GM18517 (cell line): ENCODE results near the gene VSX2.

Experiments used
- ATAC-seq: cut with Tn5 transposase; IDR thresholded peaks from one replicate; pipeline ENCODE4 v1.9.1; 2021; ENCODE audit warnings: mild to moderate bottlenecking, moderate library complexity; ENCODE audit not compliant: unreplicated experiment

VSX2 gene

GRCh38 chr14:74221741-74222140 is 17.5 kb upstream of the VSX2 start:
- ATAC-seq, result no peak

DNA sequence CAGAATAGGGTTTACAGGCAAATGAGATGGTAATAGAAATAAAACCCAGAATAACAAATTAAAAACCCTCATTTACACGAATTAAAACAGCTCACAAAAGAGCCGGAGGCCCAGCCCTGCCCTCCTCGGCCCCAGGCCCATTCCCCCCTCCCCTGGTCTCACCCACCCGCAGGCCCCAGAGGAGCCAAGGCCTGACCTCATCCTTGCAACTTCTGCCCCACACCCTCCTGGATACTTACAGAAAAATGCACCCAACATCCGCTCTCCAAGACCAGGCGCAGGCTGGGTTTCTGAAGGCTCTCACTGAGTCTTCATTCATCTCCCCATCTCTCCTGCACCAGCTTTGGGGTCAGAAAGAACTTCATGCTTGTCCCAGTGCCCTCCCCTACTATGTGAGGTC is 16.2 kb upstream of the VSX2 start:
- ATAC-seq, result no peak

DNA sequence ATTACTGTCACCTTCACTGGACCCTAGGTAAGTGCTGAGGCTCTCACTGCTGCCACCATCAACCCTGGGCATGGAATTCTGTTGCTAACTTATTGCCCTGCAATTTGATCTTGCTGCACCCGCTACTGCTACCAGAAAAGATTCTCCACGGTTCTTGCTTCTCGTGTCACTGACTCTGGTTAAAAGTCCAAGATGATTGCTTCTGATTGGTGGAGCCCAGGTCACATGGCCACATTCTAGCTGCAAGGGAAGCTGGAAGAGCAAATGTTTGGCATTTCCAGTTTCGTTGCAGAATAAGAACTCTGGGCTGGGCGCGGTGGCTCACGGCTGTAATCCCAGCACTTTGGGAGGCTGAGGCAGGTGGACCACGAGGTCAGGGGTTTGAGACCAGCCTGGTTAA is 7.5 kb upstream of the VSX2 start:
- ATAC-seq, result no peak

- ATAC-seq, result no peak
Observed at GRCh38 chr14:74235017-74235416, 4.2 kb upstream of the VSX2 start.

DNA sequence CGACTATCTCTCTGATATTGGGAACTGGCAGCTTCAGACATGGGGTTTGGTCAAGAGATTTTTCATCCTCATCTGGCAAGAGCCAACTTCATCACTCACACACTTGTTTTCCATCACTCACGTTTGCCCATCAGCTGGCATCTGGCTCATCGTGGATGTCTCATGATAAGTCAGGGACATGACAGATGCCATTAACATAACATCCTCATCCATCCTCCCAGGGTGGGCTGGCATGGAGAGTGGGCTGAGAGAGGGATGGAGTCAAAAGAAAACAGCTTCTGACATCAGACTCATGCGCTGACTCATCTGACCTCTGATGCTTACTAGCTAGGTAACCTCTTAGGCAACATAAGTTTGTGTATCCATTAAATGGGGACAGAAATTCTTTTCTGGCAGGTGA is 1.8 kb upstream of the VSX2 start:
- no peak for ATAC-seq

DNA sequence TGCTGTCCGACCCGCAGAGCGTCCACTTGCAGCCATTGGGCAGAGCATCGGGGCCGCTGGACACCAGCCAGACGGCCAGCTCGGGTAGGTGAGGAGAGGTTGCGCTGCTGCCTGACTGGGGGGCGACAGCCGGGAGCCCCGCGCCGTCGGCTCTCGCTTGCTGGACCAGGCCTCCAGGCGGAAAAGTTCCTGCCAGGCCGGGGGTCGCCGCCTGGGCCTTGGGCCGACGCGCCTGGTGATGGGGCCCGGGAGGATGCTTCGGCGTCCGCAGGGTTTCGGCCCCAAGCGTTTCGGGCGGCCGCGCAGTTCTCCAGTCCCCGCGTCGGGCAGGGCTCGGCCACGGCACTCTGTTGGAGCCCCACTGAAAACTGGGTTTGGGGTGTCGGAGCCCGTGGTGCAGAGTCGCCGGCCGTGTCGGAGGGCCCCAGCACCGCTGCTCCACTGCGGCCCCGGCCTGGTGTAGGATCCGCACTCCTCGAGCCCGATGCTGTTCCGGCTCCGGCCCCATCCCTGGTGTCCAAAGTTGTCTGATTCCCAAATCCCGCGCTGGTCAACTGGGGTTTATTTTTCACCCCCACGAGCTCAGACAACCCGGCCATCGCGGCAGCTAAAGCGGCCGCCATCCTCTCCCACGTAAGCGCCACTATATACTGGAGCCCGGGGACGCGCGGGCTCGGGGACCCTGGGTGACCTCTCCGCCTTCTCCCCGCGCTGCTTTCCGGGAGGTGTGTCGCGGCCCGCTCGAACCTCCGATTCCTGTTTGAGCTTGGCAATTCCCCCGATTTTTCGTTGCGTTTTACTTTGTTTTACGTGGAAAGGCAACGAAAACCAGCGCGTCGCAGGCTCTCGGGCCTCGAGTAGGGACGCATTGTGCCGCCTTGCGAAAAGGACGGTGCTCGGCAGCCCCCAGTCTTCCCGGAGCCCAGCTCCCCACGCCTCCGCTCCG is 872 bp downstream of the VSX2 start:
- no peak for ATAC-seq

GRCh38 chr14:74240794-74241651 is 1.8 kb downstream of the VSX2 start:
- no peak for ATAC-seq

- ATAC-seq, result no peak
Observed at GRCh38 chr14:74241652-74242017, 2.4 kb downstream of the VSX2 start.

DNA sequence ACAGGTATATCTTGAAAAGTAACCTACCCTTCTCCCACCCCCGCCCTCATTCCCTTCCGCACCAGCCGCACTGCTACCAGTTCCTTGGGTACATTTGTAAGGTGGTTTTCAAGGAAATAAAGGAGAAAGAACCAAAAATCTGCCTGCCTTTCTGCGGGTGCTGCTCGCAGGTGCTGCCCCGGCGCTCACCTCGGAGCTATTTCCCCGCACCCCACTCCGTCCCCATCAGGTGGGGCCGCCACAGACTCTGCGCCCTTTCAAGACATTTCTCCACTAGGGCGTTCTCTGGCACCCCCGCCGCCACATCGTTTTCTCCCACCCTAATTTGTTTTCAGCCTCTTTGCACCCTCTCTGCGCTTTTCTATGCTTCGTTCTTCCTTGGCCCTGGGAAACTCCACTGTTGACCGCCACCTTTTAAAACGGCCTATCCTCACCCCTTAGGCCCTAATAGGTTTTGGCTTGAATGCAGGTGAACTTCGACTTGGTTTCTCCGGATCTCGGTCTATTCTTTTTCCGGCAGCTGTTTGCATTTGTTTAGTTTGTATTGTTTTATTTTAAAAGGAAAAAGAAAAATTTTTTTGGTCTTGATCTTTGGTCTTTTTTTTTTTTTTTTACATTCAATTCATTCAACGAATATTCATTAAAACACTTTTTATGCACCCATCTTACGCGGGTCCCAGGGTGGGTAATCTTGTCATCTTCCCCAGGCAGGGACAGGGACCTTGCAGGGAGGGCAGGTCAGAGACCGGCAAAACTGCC is 3.0 kb downstream of the VSX2 start:
- ATAC-seq, result no peak

- ATAC-seq, result no peak
Observed at GRCh38 chr14:74242780-74243042, 3.5 kb downstream of the VSX2 start.

DNA sequence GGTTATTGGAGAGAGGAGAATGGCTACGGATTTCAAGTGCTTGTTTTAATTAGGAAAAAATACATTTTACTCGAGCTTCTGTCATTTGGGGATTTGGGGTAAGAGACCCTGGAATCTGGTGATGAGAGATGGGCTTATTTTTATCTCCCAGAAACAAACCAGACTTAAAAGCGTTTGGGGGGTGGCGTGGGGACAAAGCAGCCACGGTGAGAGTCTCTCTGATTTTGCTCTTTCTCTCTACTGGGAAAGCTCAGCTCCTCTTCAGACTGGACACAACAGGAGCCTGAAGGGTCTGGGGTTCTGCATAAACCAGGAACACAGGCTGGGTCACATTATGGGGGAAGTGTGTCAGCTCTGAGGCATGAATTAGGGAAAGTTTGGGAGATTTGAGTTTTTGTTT is 3.8 kb downstream of the VSX2 start:
- no peak for ATAC-seq

GRCh38 chr14:74244115-74244514 is 4.9 kb downstream of the VSX2 start:
- no peak for ATAC-seq

GRCh38 chr14:74245292-74245691 is 6.0 kb downstream of the VSX2 start:
- no peak for ATAC-seq

GRCh38 chr14:74246542-74246941 is 7.3 kb downstream of the VSX2 start:
- no peak for ATAC-seq

- no peak for ATAC-seq
Observed at GRCh38 chr14:74248017-74248416, 8.8 kb downstream of the VSX2 start.

DNA sequence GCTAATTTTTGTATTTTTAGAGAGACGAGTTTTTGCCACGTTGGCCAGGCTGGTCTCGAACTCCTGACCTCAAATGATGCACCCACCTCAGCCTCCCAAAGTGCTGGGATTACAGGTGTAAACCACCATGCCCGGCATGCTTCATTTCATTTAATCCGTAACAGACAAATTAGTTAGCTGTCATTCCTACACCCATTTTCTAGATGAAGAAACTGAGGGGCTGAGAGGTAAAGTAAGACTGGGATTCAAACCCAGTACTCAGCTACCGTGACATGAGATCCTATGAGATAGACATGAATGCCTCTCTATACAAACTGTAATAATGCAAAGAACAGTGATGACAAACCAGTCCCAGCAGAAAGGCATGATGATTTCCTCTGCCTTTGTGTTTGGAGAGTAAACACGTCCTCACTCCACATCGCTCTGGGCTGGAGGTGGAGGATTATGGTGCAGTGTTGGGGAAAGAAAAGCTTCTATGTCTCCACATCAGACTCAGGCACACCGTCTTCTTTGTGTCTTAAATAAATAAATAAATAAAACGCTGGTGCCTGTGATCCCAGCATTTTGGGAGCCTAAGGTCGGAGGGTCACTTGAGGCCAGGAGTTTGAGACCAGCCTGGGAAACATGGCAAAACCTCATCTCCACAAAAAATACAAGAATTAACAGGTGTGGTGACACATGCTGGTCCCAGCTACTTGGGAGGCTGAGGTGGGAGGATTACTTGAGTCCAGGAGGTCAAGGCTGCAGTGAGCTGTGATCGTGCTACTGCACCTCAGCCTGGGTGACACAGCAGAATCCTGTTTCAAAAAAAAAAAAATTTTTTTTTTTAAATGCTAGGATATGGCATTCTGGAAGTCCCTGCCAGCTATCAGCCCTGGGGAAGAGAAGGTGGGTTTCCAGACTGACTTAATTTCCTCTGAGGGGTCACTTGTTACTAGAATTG is 10.5 kb downstream of the VSX2 start:
- no peak for ATAC-seq

GRCh38 chr14:74255281-74255680 is 16.0 kb downstream of the VSX2 start:
- ATAC-seq, result no peak

DNA sequence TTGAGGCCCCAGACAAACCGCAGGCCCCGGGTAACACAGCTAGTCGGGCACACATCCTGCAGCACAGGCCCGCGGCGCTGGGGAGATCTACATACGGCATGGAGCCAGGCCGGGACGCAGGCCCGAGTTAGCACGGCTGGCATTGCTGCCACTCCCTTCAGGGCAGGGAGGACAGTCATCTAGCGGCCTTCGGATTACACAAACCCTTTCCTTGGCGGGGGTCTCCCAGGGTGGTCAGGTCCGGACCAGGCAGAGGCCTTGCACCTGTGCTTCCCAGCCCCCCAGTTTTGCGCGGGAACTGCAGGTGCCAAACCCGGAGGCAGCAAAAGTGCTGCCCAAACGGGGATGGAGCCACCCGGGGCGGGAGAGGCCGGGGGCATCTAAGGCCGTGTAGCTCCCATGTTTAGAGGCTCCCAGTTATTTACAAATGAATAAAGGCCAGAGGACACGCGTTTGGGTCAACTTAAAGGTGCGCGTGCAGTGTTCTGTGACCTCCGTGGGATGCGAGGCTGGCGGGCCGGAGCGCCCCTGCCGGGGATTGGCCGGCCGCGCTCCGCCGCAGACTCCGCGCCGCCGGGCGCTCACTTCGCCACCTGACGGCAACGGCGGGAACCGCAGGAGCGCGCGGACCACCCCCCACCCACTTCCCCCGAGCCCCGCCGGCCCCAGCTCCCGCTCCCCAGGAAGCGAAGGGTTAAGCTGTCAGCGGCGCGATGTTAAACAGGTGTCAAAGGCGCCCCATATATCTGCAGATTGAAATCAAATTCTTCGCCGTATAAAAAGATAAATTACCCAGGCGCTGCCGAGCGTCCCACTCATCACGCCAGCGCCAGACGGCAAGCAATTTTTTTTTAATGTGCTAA is 18.1 kb downstream of the VSX2 start:
- ATAC-seq, result no peak

GRCh38 chr14:74257941-74258763 is 18.9 kb downstream of the VSX2 start:
- ATAC-seq, result no peak
